Progenitor cell of endocrine pancreas (in vitro differentiated cells): Measurements from ENCODE around the gene TMEM139. TPM values are rescaled to one million over a fixed set of nuclear protein-coding genes. Genes with fewer than 3 reads are reported as not detected.

Experiments
- DNase-seq: peaks from one replicate; pipeline ENCODE4 v3.0.0; 2021; ENCODE audit warnings: low spot score; ENCODE audit not compliant: unreplicated experiment
- H3K27ac Mint-ChIP-seq: 2 replicates; pipeline ENCODE4 v1.8.0; 2021; ENCODE audit warnings: mild to moderate bottlenecking, moderate library complexity, mixed read lengths
- H3K27me3 Mint-ChIP-seq: 2 replicates; pipeline ENCODE4 v1.8.0; 2021; ENCODE audit warnings: mixed read lengths
- H3K36me3 Mint-ChIP-seq: 2 replicates; pipeline ENCODE4 v1.8.0; 2022; ENCODE audit warnings: mixed read lengths; ENCODE audit not compliant: insufficient read depth
- H3K4me1 Mint-ChIP-seq: 2 replicates; pipeline ENCODE4 v1.8.0; 2021; ENCODE audit warnings: low read depth, mixed read lengths
- H3K4me3 Mint-ChIP-seq: 2 replicates; pipeline ENCODE4 v1.8.0; 2021; ENCODE audit warnings: low read depth, mild to moderate bottlenecking, moderate library complexity, mixed read lengths
- H3K9me3 Mint-ChIP-seq: 2 replicates; pipeline ENCODE4 v1.8.0; 2021; ENCODE audit warnings: low read depth, mixed read lengths
- long read RNA-seq: library from polyadenylated mRNA; unstranded; transcript quantifications from one replicate; pipeline ENCODE4 v2.0.0, GENCODE V29; 2020
- total RNA-seq: library from RNA; stranded (reverse); gene quantifications from 2 replicates; pipeline ENCODE4 v1.2.1, GENCODE V29; 2021
- TF ChIP-seq, protein P1 (sequence below): fragments of 200-600 bp; sonication (generic); IDR thresholded peaks from one replicate; pipeline ENCODE4 v1.5.0; 2021; ENCODE audit warnings: antibody characterized with exemption, mild to moderate bottlenecking; ENCODE audit not compliant: unreplicated experiment

The TMEM139 gene
- total RNA-seq = 4.7 and 5.1 TPM in 2 replicates
- long read RNA-seq, partial matches to known transcripts = 0 of 4 reads
- long read RNA-seq, other reads (novel, unspliced or antisense) = 2 of 4 reads

DNA sequence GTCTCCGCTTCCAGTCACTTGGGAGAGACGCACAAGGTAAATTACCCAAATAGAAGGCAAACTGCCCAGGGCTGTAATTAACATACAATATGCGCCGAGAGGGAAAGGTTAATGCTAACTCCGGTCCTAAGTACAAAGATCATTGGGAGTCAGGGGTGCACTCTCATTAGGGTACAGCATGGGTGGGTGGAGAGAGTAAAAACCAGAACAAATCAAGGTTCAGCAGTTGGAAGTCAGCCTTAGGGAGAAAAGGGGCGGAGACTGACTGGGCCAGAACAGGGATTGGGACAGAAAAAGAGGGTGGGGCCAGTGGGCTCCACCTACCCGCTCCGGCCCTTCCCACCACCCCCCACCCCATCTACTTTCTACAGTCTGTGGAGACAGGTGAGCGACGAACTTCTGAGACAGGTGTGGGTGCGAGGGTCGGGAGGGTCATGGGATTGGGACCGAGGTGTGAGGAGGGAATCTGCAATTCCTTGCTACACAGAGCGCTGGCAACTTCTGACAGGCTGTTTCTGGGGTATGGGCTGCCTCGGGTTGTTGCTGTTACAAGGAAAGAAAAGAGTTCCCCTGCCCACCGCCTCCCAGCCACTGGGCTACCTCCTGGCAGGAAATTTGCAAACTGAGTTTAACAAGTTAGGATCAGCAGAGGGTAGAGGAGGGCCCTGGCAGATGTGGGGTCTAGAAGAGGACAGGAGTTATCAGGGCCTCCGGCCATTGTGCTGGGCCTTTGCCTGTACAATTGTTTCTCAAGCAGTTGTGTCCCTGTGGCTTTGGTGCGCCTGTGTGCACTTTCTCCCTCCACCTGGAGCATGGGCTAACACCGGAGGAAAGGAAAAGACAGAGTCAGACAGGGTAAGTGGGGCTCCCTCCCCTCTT lies at the start of gene TMEM139:
TSS of gene TMEM139 (plus strand) at position 368 of the 879 bp plus-strand sequence. CDS start 1,000 bp downstream, outside the sequence.
- Mint-ChIP-seq H3K36me3 (peaks cover 9% of the 10 kb centered on the region), H3K4me3 (peak within 1 kb of the TSS; percentile 63), H3K27ac (peak within 1 kb of the TSS; percentile 73), H3K4me1 (peaks cover 31% of the 10 kb centered on the region), H3K9me3 (peaks cover 8% of the 10 kb centered on the region), H3K27me3 (no peaks in the 10 kb centered on the region)
- DNase-seq = no peak
- TF ChIP-seq, protein P1, sequence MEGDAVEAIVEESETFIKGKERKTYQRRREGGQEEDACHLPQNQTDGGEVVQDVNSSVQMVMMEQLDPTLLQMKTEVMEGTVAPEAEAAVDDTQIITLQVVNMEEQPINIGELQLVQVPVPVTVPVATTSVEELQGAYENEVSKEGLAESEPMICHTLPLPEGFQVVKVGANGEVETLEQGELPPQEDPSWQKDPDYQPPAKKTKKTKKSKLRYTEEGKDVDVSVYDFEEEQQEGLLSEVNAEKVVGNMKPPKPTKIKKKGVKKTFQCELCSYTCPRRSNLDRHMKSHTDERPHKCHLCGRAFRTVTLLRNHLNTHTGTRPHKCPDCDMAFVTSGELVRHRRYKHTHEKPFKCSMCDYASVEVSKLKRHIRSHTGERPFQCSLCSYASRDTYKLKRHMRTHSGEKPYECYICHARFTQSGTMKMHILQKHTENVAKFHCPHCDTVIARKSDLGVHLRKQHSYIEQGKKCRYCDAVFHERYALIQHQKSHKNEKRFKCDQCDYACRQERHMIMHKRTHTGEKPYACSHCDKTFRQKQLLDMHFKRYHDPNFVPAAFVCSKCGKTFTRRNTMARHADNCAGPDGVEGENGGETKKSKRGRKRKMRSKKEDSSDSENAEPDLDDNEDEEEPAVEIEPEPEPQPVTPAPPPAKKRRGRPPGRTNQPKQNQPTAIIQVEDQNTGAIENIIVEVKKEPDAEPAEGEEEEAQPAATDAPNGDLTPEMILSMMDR = no peak

DNA sequence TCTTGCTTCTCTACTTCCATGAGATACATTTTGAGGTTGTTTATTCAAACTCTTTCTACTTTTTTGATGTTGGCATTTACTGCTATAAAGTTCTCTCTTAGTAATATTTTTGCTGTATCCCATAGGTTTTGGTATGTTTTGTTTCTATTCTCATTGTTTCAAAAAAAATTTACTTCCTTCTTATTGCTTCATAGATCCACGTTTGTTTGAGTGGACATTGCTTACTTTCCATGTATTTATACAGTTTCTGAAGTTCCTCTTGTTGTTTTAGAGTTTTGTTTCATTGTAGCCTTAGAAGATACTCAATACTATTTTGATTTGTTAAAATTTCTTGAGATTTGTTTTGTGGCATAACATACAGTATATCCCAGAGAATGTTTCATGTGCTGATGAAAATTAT lies 49.2 kb upstream of the TMEM139 start:
- DNase-seq = no peak
- TF ChIP-seq, protein P1 = no peak
- Mint-ChIP-seq H3K27me3 (peaks cover 6% of the 10 kb centered on the region), H3K4me1 (peaks cover 3% of the 10 kb centered on the region), H3K27ac (no peak overlapping the region), H3K36me3 (no peaks in the 10 kb centered on the region), H3K9me3 (peaks cover 21% of the 10 kb centered on the region), H3K4me3 (no peak overlapping the region)

DNA sequence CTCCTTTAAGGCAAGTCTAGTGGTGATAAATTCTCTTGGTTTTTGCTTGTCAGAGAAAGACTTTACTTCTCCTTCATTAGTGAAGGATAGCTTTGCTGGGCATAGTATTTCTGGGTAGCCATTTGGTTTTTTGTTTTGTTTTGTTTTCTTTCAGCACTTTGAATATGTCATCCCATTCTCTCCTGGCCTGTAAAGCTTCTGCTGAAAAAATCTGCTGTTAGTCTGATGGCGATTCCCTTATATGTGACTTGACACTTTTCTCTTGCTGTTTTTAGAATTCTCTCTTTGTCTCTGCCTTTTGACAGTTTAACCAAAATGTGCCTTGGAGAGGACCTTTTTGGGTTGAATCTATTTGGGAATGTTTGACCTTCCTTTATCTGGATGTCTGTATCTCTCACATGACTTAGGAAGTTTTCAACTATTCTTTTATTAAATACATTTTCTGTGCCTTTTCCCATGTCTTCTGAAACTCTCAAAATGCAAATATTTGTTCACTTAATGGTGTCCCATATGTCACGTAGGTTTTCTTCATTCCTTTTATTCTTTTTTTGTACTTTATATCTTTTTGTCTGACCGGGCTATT lies 48.3 kb upstream of the TMEM139 start:
- no peak for DNase-seq
- peaks cover 21% of the 10 kb centered on the region for H3K9me3 Mint-ChIP-seq
- no peaks in the 10 kb centered on the region for H3K36me3 Mint-ChIP-seq
- H3K27me3 Mint-ChIP-seq = peaks cover 7% of the 10 kb centered on the region
- no peak overlapping the region for H3K4me3 Mint-ChIP-seq
- H3K4me1 Mint-ChIP-seq = peaks cover 5% of the 10 kb centered on the region
- TF ChIP-seq, protein P1 = no peak
- H3K27ac Mint-ChIP-seq = no peak overlapping the region

DNA sequence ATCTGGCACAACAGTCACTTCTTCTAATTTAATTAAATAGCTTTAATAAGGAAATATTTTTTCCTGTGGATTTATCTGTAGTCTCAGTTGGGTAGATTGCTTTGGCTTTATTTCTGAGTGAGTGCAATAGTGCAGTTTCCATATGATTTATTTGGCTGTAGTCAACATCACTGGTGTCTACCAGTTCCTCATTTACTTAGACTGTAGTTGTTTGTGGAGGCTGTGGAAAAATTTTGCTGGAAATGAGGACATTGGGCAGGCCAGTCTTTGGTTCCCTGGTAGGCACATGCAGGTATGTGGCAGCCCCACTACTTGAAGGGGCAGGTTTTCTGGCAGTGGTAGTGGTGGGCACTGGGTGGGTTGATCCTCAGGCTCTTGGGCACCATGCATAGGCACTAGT lies 47.4 kb upstream of the TMEM139 start:
- Mint-ChIP-seq H3K4me3 (no peak overlapping the region), H3K9me3 (peaks cover 21% of the 10 kb centered on the region), H3K36me3 (no peaks in the 10 kb centered on the region), H3K27ac (no peak overlapping the region), H3K4me1 (peaks cover 6% of the 10 kb centered on the region), H3K27me3 (peaks cover 15% of the 10 kb centered on the region)
- no peak for DNase-seq
- TF ChIP-seq, protein P1 = no peak

DNA sequence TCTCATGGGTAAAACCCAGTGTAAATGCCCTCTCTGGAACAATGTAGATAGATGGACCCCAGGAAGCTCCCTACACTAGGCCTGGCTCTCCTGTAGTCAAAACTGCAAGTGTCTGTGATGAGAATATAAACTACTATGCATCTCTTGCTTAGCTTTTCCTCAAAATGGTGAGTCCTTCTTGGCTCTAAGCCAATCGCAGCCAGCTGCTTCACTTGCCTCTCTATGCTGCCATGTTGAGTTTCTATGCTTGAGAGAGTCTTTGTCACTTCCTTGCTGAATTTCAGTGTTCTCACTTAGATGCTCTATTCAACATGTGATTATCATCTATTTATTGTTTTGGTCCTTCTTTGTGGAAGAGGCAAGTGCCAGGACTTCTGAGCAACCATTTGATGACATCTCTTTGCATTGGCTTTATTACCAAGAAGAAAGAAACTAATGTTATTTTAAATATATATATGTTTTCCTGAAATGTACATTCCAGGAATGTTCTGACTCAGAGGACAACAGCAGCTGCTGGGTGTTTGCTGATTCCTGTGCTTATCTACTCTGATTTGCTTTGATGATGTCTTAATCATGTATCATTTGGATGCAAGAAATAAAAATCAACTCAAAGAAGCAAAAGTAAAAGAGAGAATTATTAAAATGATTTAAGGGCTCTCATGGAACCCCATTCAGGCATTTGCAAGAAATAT lies 46.3 kb upstream of the TMEM139 start:
- Mint-ChIP-seq H3K4me1 (peaks cover 14% of the 10 kb centered on the region), H3K27ac (no peak overlapping the region), H3K27me3 (peaks cover 15% of the 10 kb centered on the region), H3K36me3 (no peaks in the 10 kb centered on the region), H3K9me3 (peaks cover 21% of the 10 kb centered on the region), H3K4me3 (no peak overlapping the region)
- DNase-seq = no peak
- TF ChIP-seq, protein P1 = no peak
